ENCODE results near the gene ULK1.
"Not testable (repeated sequence)": the region's sequence is repeated elsewhere in the genome, so short reads cannot be mapped to it uniquely, and the experiment has no call there.

The ULK1 gene

DNA sequence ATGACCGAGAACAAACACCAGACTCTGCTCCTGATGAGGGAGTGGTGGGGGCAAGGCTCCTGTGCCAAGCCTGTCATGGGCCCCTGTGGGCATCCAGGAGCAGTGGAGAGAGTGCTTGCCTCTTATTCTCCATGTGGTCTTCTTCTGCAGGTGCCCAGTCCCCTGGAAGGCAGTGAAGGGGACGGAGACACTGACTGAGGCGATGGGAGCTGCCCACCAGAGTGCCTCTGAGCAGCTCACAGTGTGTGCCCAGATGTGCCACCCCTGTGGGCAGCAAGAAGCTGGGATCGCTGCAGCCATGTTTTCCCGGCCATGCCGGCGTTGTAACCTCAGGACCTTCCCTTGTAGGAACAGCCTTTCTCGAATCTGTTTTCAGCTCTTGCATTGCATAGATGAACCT is 49.0 kb downstream of the ULK1 start:
- DNase-seq (ENCODE audit: low read depth), result no peak

DNA sequence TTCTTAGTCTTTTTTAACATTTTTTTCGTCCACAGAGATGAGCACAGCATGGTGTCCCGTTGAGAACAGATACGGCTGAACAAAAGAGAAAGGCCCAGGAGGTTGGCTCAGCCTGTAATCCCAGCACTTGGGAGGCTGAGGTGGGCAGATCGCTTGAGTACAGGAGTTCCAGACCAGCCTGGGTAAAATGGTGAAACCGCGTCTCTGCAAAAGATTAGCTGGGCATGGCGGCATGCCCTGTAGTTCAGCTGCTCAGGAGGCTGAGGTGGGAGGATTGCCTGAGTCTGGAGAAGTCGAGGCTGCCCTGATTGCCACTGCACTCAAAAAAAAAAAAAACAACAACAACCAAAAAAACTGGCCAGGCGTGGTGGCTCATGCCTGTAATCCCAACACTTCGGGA is 49.5 kb downstream of the ULK1 start:
- no peak for DNase-seq (ENCODE audit: low read depth)

DNA sequence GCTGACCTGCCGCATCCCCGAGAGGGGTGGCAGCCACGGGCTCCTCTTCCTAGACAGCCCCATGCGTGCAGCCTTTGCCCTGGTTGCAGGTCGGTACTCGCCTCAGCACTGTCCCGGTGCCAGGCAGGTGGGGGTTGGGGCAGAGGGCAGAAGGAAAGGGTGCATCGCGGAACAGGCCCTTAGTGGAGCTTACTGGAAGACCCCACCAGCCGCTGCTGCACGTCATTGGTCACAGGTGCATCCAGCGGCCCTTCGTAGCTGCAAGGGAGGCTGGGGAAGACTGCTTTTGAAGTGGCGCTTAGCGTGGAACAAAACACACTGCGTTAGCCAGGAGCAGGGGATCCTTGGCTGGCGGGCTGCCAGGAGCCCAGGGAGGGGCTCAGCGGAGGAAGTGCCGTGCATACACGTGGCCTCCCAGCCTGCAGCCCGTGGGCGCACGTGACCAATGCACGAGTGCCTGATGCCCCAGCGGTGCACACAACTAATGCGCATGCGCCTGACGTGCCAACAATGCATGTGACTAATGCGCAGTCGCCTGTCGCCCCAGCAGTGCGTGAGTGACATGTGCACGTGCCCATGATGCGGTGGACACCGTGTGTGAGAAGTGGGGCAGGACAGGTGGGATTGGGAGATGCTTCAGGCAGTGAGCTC is 50.3 kb downstream of the ULK1 start:
- no peak for DNase-seq (ENCODE audit: low read depth)

DNA sequence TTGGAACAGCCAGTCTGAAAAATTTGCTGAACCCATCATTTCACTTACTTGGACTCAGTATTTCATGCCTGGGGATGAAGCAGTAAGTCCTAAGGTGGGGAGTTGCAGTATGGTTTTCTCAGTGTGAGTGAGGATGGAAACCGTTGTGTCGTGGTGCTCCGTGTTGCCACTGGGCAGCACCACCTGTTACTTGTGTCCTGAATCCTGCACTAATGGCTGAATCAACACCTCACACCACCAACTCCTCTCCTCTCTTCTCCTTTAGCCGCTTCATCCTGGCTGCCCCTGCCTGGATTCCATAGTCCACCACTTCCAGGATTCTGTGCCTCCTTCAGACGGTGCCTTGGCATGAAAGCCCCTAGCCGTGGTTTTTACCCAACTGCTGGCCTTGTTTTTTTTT is 52.3 kb downstream of the ULK1 start:
- no peak for DNase-seq (ENCODE audit: low read depth)

DNA sequence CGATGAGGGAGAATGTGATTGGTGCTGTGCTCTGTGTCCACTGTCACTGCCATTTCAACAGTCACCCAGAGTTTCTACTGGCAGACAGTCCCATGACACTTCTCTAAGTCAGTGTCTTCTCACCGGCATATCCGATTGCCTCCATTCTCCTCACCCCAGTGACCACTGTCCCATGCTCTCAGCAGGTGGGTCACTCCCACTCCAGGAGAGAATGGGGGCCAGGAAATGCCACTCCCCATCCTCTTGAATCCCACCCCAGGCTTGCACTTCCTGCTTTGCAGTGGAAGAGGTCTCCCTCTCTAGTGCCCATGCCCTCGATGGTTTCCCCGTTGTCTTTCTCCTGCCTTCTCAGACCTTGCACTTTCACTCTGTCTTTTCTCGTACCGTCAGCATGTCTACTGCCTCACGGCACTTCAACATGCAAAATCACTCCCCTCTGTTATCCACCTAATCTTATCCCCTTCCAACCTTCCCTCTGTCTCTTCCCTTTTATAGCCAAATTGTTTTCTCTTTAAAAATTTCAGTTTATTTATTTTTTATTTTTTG is 53.1 kb downstream of the ULK1 start:
- DNase-seq (ENCODE audit: low read depth), result no peak

DNA sequence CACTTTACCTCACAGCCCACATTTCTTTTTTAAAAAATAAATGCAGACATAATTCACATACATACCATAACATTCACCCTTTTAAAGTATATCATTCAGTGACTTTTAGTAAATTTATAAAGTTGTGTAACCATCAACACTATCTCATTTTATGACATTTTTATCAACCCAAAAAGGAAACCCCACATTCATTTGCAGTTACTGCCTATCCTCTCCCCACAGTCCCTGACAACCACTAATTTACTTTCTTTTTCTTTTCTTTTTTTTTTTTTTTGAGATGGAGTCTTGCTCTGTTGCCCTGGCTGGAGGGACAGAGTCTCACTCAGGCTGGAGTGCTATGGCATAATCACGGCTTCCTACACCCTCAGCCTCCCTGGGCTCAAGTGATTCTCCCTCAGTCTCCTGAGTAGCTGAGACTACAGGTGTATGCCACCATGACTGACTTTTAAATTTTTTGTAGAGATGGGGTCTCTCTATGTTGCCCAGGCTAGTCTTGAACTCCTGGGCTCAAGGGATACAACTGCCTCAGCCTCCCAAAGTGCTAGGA is 53.8 kb downstream of the ULK1 start:
- DNase-seq (ENCODE audit: low read depth), result no peak

DNA sequence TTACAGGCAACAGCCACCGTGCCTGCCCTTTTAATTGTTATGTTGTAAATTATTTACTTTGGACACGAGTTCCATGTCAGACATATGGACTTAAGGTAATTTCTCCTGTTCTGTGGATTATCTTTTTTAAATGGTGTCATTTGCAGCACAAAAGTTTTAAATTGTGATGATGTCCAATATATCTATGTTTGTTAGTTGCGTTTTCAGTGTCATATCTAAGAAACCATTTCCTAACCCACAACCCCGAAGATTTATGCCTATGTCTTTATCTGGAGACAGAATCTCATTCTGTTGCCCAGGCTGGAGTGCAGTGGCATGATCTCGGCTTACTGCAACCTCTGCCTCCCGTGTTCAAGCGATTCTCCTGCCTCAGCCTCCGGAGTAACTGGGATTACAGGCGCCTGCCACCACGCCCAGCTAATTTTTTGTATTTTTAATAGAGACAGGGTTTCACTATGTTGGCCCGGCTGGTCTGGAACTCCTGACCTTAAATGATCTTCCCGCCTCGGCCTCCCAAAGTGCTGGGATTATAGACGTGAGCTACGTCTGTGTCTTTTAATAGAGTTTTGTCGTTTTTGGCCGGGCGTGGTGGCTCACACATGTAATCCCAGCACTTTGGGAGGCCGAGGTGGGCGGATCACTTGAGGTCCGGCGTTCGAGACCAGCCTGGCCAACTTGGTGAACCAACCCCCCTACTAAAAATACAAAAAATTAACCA is 54.5 kb downstream of the ULK1 start:
- DNase-seq (ENCODE audit: low read depth), result not testable (repeated sequence)

DNA sequence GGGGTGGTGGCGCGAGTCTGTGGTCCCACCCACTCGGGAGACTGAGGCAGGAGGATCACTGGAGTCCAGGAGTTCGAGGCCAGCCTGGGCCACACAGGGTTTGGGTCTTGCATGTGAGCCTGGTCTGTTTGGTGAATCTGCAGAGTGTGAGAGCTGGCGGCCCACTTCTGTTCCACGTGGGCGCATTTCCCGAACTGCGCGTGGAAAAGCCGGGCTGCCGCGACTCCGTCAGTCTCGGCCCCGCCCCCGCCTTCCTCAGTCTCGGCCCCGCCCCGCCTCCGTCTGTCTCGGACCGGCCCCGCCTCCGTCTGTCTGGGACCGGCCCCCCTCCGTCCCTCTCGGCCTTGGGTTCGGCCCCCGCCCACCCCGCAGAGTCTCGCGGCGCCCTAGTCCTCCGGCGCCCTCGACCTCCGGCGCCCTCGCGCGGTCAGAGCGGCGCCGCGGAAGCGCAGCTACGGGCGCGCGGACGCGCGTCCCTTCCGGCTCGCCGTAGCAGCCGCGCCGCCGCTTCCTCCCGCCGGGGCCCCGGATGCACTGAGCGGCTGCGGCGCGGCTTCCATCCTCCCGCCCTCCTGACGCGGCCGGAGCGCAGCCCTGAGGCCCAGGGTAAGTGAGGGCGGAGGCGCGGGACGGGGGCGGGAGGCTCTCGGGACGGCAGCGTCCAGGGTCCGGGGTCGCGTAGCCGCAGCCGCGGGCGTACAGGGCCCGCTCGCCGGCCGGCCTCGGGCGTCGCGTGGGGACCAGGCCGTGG is 55.2 kb downstream of the ULK1 start, which contains the start of gene EP400:
Gene EP400 (plus strand): TSS at position 512 of the 751 bp plus-strand sequence. CDS start 10,678 bp downstream, outside the sequence.
- no peak for DNase-seq (ENCODE audit: low read depth)

DNA sequence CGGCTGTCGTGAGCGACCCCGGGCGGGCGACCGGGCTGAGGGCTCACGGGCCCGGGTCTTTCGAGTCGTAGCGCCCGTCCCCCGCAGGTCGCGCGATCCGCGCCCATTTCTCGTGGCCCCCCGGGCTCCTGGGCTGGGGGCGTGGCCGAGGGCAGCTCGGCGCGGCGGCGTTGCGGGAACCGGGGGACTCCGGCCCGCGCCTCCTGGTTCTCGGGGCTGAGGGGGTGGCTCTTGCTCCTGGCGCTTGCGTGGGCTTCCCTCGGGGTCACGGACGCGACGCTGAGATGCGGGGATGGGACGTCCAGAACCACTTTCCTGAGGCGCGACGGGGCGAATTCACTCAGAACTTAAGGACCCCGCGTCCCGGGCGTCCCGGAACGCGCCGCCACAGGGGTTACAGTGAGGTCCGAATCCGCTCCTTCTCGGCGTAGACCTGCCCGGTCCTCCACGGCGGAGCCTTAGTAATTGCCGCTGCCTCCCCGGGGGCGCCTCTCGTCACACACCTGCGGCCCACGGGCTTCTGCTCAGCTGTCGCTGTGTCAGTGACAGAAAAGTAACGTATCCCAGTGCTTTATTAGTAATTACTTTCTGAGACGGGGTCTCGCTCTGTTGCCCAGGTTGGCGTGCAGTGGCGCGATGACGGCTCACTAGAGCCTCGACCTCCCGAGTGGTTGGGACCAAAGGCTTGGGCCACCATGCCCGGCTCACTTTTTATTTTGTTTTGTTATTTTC is 55.9 kb downstream of the ULK1 start:
- DNase-seq (ENCODE audit: low read depth), result no peak

DNA sequence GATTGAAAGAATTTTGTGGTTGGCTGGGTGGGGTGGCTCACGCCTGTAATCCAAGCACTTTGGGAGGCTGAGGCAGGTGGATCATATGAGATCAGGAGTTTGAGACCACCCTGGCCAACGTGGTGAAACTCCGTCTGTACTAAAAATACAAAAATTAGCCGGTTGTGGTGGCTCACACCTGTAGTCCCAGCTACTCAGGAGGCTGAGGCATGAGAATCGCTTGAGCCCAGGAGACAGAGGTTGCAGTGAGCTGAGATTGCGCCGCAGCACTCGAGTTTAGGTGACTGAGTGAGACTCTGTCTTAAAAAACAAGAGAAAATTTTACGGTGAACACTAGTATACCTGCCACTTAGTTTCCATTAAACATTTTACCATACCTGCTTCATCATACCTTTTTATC is 59.4 kb downstream of the ULK1 start:
- DNase-seq (ENCODE audit: low read depth), result not testable (repeated sequence)

DNA sequence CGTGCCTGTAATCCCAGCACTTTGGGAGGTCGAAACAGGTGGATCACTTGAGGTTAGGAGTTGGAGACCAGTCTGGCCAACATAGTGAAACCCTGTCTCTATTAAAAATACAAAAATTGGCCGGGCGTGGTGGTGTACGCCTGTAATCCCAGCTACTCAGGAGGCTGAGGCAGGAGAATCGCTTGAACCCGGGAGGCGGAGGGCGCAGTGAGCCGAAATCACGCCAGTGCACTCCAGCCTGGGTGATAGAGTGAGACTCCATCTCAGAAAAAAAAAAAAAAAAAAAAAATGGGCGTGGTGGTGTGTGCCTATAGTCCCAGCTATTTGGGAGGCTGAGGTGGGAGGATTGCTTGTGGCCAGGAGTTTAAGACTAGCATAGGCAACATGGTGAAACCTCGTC is 60.0 kb downstream of the ULK1 start:
- DNase-seq (ENCODE audit: low read depth), result not testable (repeated sequence)

DNA sequence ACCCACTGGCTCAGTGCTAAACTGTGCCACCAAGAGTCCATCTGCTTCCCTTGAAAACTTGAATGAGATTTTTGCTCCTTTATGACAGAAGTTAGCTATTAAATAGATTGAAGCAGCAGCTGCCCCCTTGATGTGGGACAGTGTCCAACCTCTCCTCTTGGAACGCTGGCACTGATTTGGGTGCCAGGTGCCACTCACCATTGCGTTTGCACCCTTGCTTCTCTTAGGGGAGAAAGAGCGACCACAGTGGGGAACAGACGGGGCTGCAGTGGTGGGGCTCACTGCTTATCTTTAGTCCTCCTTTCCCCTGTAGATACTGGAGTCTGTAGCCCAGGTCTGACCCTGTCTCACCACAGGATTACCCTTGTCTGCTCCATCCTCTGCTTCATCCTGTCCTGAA is 64.7 kb downstream of the ULK1 start:
- DNase-seq (ENCODE audit: low read depth), result no peak

DNA sequence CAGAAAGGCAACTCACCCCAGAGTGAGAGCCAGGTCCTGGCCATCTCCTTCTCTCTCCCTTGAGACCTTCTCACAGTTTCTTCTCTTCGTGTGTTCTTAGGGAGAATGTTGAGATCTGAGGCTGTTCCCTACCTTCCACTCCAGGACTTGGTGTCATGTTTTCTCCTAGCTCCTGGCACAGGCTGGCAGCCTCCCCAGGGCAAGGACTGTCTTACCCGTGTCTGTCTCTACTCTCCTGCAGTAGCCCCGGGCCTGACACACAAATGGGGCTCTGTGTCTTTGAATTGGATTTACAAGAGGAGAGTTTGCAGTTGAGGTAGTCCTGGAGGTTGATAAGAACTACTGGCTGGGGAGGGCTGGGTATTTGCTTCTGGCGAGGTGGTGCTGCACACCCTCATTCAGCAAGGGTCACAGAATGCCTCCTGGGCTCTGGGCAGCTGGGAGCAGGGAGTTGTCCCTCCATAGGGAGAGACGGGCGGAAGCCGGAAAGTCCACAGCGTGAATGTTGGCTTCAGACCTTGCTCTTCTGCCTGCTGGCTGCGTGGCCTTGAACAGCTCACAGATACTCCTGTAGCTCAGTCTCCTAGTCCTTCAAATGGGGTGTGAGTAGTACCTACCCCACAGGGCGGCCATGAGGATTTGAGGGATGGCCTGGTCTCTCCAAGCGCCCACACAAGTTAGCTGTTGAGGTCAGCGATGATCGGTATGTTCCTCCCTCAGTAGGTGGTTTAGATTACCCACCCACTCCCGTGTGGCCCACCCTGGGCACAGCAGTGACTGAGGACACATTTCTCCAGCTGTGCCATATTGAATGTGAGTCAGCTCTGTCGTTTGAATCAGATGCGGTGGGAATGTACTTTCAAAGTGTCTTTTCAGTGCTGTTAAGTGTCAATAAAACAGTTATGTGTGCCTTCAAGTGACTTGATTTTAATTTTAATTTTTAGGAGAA is 65.5 kb downstream of the ULK1 start:
- DNase-seq (ENCODE audit: low read depth), result no peak

DNA sequence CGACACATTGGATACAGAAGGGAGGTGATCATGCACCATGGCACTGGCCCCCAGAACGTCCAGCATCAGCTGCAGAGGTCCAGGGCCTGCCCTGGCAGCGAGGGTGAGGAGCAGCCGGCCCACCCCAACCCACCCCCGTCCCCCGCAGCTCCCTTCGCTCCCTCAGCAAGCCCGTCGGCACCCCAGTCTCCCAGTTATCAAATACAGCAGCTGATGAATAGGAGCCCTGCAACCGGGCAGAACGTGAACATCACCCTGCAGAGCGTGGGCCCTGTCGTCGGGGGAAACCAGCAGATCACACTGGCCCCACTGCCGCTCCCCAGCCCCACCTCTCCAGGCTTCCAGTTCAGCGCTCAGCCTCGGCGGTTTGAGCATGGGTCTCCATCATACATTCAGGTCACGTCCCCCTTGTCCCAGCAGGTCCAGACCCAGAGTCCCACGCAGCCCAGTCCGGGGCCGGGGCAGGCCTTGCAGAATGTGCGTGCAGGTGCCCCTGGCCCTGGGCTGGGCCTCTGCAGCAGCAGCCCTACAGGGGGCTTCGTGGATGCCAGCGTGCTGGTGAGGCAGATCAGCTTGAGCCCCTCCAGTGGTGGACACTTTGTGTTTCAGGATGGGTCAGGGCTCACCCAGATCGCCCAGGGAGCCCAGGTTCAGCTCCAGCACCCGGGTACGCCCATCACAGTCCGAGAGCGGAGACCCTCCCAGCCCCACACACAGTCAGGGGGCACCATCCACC is 66.3 kb downstream of the ULK1 start:
- not testable (repeated sequence) for DNase-seq (ENCODE audit: low read depth)

DNA sequence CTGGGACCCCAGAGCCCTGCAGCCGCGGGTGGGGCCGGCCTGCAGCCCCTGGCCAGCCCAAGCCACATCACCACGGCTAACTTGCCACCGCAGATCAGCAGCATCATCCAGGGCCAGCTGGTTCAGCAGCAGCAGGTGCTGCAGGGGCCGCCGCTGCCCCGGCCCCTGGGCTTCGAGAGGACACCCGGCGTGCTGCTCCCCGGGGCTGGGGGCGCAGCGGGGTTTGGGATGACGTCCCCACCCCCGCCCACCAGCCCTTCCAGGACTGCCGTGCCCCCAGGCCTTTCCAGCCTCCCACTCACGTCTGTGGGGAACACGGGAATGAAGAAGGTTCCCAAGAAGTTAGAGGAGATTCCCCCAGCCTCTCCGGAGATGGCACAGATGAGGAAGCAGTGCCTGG is 66.9 kb downstream of the ULK1 start:
- not testable (repeated sequence) for DNase-seq (ENCODE audit: low read depth)

DNA sequence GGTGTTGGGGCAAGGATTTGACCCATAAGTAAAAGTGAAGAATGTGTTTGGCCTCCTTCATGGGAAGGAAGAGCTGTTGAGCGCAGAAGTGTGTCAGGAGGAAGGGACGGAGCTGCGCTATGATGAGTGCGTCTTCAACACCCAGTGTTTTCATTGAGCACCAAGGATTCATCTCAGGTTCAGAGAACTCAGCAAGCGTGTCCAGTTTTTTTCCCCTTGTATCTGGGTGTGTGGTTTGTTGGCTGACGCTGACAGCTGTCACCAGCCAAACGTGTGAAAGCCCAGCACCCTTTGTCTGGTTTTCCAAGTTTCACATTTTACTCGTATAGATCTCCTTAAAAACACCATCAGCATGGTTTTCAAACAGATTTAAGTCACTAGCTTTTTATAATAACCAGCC is 67.6 kb downstream of the ULK1 start:
- DNase-seq (ENCODE audit: low read depth), result no peak

DNA sequence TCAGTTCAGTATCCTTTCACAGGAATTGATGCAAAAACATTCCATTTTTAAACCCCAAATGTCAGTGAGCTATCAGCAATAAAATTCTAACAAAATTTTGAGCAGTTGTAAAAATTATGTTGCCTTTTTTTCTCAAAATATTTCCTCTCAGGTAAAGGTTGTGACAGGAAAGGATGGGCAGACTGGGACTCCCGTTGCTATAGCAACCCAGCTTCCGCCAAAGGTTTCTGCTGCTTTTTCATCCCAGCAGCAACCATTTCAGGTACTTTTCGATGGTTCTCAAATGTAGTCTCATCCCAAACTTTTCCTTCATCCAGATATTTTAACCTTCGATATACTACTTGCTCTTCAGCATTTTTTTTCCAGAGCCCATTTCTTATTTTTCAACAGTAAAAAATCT is 69.0 kb downstream of the ULK1 start:
- no peak for DNase-seq (ENCODE audit: low read depth)

DNA sequence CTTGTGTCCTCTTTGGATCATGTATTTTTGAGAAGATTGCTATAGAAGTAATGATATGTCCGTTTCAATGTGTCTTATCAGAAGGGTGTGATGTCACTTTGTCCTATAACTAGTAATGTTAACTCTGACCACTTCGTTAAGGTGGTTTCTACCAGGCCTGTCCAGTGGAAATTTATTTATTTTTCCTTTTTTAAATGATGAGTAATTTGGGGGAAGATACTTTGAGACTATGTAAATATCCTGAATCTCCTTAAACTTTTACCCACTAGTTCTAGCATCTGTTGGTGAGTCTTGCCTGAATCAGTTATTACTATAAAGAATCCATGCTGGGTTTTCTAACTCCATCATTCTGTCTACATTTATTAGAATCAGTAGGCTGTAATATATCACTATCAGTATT is 70.7 kb downstream of the ULK1 start:
- no peak for DNase-seq (ENCODE audit: low read depth)

DNA sequence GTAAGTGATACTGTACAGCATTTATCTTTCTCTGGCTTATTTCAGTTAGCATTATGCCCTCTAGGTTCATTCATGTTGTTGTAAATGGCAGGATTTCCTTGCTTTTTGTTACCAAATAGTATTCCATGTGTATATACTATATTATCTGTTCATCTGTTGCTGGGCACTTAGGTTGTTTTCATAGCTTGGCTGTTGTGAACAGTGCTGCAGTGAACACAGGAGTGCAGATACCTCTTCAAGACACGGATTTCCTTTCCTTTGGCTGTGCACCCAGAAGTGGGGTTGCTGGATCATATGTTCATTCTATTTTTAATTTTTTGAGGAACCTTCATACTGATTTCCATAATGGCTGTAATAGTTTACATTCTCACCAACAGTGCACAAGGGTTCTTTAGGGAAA is 76.8 kb downstream of the ULK1 start:
- DNase-seq (ENCODE audit: low read depth), result no peak

Data from HS-27A (cell line).